Fibroblast of lung (primary cell): ENCODE results near the gene ACOT7.

Experiments
- EZH2 ChIP-seq: IDR thresholded peaks from 2 replicates; pipeline ENCODE4 v1.5.1; 2012; ENCODE audit warnings: low read length, control low read depth, mild to moderate bottlenecking; ENCODE audit errors: missing control alignments
- TF ChIP-seq, protein P1 (sequence below), 2 donors: IDR thresholded peaks in 1 of 2; conservative IDR thresholded peaks in 1 of 2; 1 replicate in 1 of 2; 2 replicates in 1 of 2; pipeline ENCODE4 v1.5.1; 2011 to 2012; ENCODE audit warnings: low read length in 2 of 2, control low read depth in 1 of 2, inconsistent platforms in 1 of 2, low read depth in 1 of 2, mild to moderate bottlenecking in 1 of 2

DNA sequence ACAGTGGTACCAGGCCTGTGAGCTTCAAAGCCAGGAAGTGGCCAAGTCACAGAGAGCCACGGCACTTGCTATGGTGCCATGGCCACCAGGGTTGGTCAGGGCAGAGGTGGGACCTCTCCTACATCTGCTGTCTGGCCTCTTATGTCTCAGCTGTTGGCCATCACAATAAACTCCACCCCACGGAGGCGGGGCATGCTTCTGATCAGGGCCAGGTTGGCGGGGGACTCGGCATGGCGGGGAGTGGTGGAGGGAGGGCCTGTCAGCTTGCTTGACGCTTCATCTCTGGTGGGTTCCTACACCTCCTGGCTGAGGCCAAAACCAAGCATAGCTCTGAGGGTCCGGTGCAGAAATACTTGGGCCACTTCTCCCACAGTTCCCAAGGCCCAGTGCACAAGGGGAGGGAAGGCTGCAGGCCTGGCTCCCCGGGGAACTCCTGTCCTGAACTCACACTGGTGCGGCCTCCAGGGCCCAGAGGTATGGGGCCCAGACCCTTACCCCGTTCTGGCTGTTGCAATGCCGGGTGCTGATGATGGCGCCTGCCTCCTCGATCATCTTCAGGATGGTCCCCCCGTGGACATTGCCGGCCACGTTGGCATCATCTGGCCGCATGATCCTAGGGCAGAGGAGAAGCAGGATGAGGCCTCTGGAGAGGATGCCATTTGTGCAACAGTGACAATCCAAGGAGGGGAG is 44.2 kb downstream of the ACOT7 start:
- TF ChIP-seq, protein P1, sequence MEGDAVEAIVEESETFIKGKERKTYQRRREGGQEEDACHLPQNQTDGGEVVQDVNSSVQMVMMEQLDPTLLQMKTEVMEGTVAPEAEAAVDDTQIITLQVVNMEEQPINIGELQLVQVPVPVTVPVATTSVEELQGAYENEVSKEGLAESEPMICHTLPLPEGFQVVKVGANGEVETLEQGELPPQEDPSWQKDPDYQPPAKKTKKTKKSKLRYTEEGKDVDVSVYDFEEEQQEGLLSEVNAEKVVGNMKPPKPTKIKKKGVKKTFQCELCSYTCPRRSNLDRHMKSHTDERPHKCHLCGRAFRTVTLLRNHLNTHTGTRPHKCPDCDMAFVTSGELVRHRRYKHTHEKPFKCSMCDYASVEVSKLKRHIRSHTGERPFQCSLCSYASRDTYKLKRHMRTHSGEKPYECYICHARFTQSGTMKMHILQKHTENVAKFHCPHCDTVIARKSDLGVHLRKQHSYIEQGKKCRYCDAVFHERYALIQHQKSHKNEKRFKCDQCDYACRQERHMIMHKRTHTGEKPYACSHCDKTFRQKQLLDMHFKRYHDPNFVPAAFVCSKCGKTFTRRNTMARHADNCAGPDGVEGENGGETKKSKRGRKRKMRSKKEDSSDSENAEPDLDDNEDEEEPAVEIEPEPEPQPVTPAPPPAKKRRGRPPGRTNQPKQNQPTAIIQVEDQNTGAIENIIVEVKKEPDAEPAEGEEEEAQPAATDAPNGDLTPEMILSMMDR (conservative IDR thresholded peaks at IDR 0.05 in 1 of 2, IDR thresholded peaks at IDR 0.05 in 1 of 2; ENCODE audit: low read depth in 1 of 2, low read length in 2 of 2), result no peak
- TF ChIP-seq EZH2, result no peak
